ENCODE data around the gene FBXO27.
"Not testable (repeated sequence)": the region's sequence is repeated elsewhere in the genome, so short reads cannot be mapped to it uniquely, and the experiment has no call there.

DNA sequence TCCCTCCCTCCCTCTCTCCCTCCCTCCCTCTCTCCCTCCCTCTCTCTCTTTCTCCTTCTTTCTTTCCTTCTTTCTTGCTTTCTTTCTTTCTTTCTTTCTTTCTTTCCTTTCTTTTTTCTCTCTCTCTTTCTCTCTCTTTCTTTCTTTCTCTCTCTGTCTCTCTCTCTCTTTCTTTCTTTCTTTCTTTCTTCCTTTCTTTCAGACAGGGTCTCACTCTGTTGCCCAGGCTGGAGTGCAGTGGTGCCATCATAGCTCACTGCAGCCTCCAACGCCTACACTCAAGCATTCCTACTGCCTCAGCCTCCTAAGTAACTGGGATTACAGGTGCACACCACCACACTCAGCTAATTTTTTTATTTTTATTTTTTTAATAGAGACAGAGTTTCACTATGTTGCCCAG is 42.7 kb downstream of the FBXO27 start:
- not testable (repeated sequence) for TF ChIP-seq EGR1 (IDR thresholded peaks at IDR 0.05; ENCODE audit: low read depth in 2 of 2); YY1 (IDR thresholded peaks at IDR 0.05)
- TF ChIP-seq, protein P1, sequence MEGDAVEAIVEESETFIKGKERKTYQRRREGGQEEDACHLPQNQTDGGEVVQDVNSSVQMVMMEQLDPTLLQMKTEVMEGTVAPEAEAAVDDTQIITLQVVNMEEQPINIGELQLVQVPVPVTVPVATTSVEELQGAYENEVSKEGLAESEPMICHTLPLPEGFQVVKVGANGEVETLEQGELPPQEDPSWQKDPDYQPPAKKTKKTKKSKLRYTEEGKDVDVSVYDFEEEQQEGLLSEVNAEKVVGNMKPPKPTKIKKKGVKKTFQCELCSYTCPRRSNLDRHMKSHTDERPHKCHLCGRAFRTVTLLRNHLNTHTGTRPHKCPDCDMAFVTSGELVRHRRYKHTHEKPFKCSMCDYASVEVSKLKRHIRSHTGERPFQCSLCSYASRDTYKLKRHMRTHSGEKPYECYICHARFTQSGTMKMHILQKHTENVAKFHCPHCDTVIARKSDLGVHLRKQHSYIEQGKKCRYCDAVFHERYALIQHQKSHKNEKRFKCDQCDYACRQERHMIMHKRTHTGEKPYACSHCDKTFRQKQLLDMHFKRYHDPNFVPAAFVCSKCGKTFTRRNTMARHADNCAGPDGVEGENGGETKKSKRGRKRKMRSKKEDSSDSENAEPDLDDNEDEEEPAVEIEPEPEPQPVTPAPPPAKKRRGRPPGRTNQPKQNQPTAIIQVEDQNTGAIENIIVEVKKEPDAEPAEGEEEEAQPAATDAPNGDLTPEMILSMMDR (IDR thresholded peaks at IDR 0.05; ENCODE audit: low read depth, low read length, missing input control): not testable (repeated sequence)
